ENCODE measurements around the gene HIVEP3.

The HIVEP3 gene

DNA sequence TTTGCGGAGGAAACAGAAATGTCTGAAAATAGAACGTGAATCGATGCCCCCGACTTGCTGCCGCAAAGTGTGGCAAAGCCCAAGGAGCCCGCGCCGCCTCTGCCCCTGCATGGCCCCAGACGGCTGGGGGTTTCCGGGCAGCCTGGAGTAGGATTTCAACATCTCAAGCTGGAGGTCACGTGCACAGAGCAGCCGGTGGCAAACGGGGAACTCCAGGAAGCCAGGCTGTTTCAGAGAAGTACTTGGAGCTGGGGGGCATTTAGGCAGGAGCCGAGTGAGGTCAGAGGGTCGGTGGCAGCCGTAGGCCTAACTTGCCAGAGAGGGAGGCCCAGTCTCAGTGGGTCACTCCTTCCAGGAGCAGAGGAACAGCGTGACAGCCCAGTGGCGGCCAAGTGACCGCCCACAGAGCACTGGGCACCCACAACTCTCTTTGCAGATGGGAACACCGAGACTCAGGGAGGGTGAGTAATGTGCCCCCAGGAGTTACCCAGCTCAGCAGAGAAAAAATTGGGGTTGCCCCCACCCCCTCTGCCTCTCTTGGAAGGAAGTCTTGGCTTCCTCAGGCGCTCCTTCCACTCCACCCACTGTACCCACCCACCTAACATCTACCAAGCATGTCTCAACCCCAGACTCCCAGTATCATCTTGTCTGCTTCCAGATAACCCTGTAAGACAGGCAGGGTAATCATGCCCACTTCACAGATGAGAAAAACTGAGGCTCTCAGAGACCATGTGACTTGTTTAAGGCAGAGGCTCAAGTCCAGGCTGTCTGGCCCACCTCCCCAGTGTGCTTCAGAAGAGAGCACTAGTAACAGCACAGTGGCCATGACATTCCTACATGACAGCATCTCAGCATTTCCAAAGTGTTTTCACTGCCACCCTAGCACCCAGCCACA, 179.4 kb downstream of the HIVEP3 start:
- TF ChIP-seq, protein P1, sequence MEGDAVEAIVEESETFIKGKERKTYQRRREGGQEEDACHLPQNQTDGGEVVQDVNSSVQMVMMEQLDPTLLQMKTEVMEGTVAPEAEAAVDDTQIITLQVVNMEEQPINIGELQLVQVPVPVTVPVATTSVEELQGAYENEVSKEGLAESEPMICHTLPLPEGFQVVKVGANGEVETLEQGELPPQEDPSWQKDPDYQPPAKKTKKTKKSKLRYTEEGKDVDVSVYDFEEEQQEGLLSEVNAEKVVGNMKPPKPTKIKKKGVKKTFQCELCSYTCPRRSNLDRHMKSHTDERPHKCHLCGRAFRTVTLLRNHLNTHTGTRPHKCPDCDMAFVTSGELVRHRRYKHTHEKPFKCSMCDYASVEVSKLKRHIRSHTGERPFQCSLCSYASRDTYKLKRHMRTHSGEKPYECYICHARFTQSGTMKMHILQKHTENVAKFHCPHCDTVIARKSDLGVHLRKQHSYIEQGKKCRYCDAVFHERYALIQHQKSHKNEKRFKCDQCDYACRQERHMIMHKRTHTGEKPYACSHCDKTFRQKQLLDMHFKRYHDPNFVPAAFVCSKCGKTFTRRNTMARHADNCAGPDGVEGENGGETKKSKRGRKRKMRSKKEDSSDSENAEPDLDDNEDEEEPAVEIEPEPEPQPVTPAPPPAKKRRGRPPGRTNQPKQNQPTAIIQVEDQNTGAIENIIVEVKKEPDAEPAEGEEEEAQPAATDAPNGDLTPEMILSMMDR (IDR thresholded peaks at IDR 0.05; ENCODE audit: low read depth, low read length): no peak
- DNase-seq (ENCODE audit: extremely low read depth, low read depth): peak; percentile 47

DNA sequence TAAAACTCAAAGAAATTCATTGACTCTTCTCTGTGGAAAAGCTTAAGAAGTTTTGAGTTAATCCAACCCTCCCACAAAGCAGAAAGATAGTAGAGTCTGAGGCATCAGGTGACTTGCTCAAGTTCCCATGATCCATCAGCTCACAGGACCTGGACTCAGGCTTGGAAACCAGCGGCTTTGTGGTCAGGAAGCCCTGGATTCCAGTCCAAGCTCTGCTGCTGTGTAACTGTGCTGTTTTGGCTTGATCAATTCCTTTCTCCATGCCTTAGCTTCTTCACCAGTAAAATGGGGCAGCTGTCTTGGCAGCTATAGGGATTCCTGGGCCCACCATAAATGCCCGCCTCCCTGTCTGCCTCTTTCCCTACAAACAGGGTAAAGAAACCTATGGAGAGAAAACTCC, 180.2 kb downstream of the HIVEP3 start:
- no peak for DNase-seq (ENCODE audit: extremely low read depth, low read depth)
- TF ChIP-seq, protein P1 (IDR thresholded peaks at IDR 0.05; ENCODE audit: low read depth, low read length): no peak

DNA sequence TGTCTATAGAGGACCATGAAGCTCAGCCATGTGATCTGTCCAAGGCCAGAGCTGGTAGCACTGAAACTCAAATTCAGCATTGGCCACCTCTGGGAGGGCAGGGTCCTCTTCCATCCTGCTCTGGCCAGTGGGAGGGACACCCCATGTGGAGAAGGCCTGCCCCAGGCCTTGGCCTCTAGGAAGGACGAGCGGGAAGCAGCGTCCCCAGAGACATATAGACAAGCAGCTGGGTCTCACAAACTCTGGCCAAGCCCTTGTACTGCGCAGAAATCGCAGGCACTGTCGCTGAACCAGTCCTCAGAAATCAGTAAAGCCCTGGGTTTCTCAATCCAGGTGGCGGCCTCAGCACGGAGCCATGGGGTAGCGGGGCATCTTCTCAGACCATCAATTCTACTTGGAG, 180.7 kb downstream of the HIVEP3 start:
- TF ChIP-seq, protein P1 (IDR thresholded peaks at IDR 0.05; ENCODE audit: low read depth, low read length): no peak
- no peak for DNase-seq (ENCODE audit: extremely low read depth, low read depth)

DNA sequence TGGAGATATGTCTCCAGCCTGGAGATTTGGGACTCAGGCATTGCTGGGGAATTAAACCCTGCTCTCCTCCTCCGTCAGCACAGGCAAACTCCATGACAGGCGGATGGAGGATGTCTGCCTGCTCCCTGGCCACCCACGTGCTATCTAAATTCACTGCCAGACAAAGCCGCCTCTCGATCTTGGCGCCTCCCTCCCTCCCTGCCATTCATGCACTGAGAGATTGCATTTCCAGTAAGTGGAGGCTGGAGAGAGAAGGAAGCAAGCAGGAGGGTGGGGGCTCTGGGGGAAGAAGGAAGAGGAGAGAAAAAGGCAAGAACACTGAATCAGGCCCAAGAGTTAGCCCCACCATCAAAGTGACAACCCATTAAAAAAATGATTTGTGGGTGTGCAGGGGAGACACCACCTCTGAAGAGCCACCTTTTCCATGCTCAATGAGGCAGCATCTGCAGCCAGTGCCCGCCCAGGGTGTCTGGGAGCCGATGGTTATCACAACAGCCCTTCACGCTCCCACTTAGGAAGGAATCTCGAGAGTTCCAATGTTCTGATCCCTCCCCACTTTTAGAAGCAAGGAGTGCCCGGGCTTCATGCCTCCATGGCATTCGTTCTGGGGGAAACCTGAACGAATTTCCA, 183.0 kb downstream of the HIVEP3 start:
- TF ChIP-seq, protein P1 (IDR thresholded peaks at IDR 0.05; ENCODE audit: low read depth, low read length): no peak
- DNase-seq (ENCODE audit: extremely low read depth, low read depth): no peak

DNA sequence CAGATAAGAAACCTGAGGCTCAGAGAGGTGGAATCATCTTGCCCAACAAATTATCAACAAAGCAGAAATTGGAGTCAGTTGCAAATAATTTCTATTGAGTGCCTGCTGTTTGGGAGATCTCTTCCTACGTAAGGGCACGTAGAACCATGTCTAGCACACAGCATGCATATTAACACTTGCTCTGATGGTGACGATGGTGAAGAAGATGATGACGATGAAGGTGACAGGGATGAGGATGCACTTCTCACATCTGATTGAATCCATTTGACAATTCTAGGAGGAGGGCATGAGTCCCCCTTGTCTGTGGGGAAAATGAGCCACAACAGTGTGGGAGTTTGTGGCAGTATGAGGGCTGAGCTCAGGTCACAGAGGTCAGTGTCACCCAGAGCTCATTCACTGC, 183.6 kb downstream of the HIVEP3 start:
- no peak for DNase-seq (ENCODE audit: extremely low read depth, low read depth)
- TF ChIP-seq, protein P1 (IDR thresholded peaks at IDR 0.05; ENCODE audit: low read depth, low read length): no peak

DNA sequence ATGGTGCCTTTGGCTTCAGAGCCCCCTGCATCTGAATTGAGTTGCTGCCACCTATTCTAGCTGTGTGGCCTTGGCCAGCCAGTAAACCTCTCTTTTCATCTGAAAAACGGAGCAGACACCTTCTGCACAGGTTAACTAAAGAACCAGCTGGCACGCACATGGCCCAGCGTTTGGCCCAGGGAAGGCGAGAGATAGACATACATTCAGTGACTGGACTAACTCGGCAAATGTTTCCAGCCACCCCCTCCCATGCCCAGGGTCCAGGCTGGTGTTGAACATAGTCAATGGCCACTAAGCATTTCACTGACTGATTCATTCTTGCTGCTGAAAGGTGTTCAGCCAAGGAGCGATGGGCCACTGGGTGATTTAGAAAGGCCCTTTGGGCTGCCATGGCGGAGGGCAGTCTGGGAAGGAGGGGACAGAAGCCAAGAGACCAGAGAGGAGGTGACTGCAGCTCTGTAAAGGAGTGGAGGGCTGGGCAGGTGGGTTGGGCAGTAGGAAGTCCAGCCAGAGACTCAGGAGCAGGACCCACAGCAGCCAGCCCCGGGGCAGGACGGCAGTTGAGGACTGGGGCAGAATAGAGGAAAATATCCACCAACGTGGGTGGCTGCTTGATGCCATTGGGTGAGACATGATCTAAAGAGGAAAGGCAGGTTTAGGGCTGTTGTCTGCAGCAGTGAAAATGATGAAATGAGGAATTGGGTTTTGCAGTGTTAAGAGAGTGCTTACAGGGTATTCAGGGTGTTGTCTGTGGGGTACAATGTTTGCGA, 184.3 kb downstream of the HIVEP3 start:
- no peak for DNase-seq (ENCODE audit: extremely low read depth, low read depth)
- TF ChIP-seq, protein P1 (IDR thresholded peaks at IDR 0.05; ENCODE audit: low read depth, low read length): no peak

Data from AG09319 (cell line).